Measurements from ENCODE around the gene CNTRL. TPM values are rescaled to one million over a fixed set of nuclear protein-coding genes. Genes with fewer than 3 reads are reported as not detected.
A peak's percentile ranks its signal among the peaks of the same experiment; 100 is the strongest.

The CNTRL gene
- total and polyA plus RNA-seq, 3 experiments from 2014 or later = 24.6 to 62.8 (median 59.4) TPM

GRCh38 chr9:121038804-121039203 lies 36.0 kb upstream of the CNTRL start:
- peaks cover 0 to 7% (median 5%) of the 10 kb centered on the region in 3 donors for H3K36me3 Mint-ChIP-seq
- peaks cover 0 to 6% (median 3%) of the 10 kb centered on the region in 5 donors for H3K9me3 Mint-ChIP-seq
- Histone ChIP-seq H3K27me3 (ENCODE audit: insufficient read depth, low read length, poor library complexity, severe bottlenecking) (no peaks in the 10 kb centered on the region), H3K4me3 (ENCODE audit: low read length) (no peak overlapping the region), H3K9me3 (ENCODE audit: low read length) (no peaks in the 10 kb centered on the region), H3K36me3 (ENCODE audit: insufficient read depth, low read length) (no peaks in the 10 kb centered on the region), H3K4me1 (ENCODE audit: insufficient read depth, low read length) (no peaks in the 10 kb centered on the region), H3K27ac (ENCODE audit: low read depth, low read length) (no peak overlapping the region)
- H3K27me3 Mint-ChIP-seq = peaks cover 0 to 4% of the 10 kb centered on the region in 2 donors
- H3K4me1 Mint-ChIP-seq = no peaks in the 10 kb centered on the region
- ChIA-PET CTCF (no interaction called here), POLR2A (no interaction called here)
- H3K4me3 Mint-ChIP-seq = no peak overlapping the region
- DNase-seq = no peak
- H3K27ac Mint-ChIP-seq = peak overlapping the region in 1 of 8 donors; percentile 6

- POLR2A ChIA-PET = no interaction called here
- H3K9me3 ChIP-seq (ENCODE audit: low read length) = no peaks in the 10 kb centered on the region
- Mint-ChIP-seq H3K4me1 (no peaks in the 10 kb centered on the region), H3K27ac (no peak overlapping the region), H3K9me3 (no peaks in the 10 kb centered on the region), H3K4me3 (no peak overlapping the region), H3K27me3 (peaks cover 0 to 2% of the 10 kb centered on the region in 2 donors), H3K36me3 (peaks cover 0 to 4% (median 2%) of the 10 kb centered on the region in 3 donors)
- CTCF ChIA-PET = interaction anchor here (0.8 kb wide), 1 partner anchor 12 kb away, joined by 5 read pairs; no protein-coding TSS in a partner anchor
- no peaks in the 10 kb centered on the region for H3K36me3 ChIP-seq (ENCODE audit: insufficient read depth, low read length)
- H3K27ac ChIP-seq (ENCODE audit: low read depth, low read length) = no peak overlapping the region
- no peak overlapping the region for H3K4me3 ChIP-seq (ENCODE audit: low read length)
- no peaks in the 10 kb centered on the region for H3K27me3 ChIP-seq (ENCODE audit: insufficient read depth, low read length, poor library complexity, severe bottlenecking)
- DNase-seq = no peak
- H3K4me1 ChIP-seq (ENCODE audit: insufficient read depth, low read length) = no peaks in the 10 kb centered on the region
These were observed 26.6 kb upstream of the CNTRL start for GRCh38 chr9:121048175-121048574.

- CTCF ChIA-PET = interaction anchor here (2.2 kb wide), 1 partner anchor 293 kb away, joined by 7 read pairs; no protein-coding TSS in a partner anchor
- Histone ChIP-seq H3K36me3 (ENCODE audit: insufficient read depth, low read length) (no peaks in the 10 kb centered on the region), H3K4me1 (ENCODE audit: insufficient read depth, low read length) (no peaks in the 10 kb centered on the region), H3K4me3 (ENCODE audit: low read length) (no peak overlapping the region), H3K9me3 (ENCODE audit: low read length) (no peaks in the 10 kb centered on the region), H3K27me3 (ENCODE audit: insufficient read depth, low read length, poor library complexity, severe bottlenecking) (no peaks in the 10 kb centered on the region), H3K27ac (ENCODE audit: low read depth, low read length) (no peak overlapping the region)
- no peaks in the 10 kb centered on the region for H3K27me3 Mint-ChIP-seq
- H3K36me3 Mint-ChIP-seq = peaks cover 0 to 4% (median 2%) of the 10 kb centered on the region in 3 donors
- H3K27ac Mint-ChIP-seq = no peak overlapping the region
- DNase-seq = no peak
- H3K4me1 Mint-ChIP-seq = no peaks in the 10 kb centered on the region
- no peak overlapping the region for H3K4me3 Mint-ChIP-seq
- H3K9me3 Mint-ChIP-seq = no peaks in the 10 kb centered on the region
- POLR2A ChIA-PET = no interaction called here
These were observed 26.1 kb upstream of the CNTRL start for GRCh38 chr9:121048618-121049017.

- Histone ChIP-seq H3K4me3 (ENCODE audit: low read length) (no peak within 1 kb of the TSS), H3K27me3 (ENCODE audit: insufficient read depth, low read length, poor library complexity, severe bottlenecking) (no peaks in the 10 kb centered on the region), H3K36me3 (ENCODE audit: insufficient read depth, low read length) (no peaks in the 10 kb centered on the region), H3K4me1 (ENCODE audit: insufficient read depth, low read length) (no peaks in the 10 kb centered on the region), H3K27ac (ENCODE audit: low read depth, low read length) (no peak within 1 kb of the TSS), H3K9me3 (ENCODE audit: low read length) (no peaks in the 10 kb centered on the region)
- DNase-seq = no peak
- Mint-ChIP-seq H3K4me3 (no peak within 1 kb of the TSS), H3K4me1 (no peaks in the 10 kb centered on the region), H3K27ac (no peak within 1 kb of the TSS), H3K9me3 (no peaks in the 10 kb centered on the region), H3K36me3 (peaks cover 0 to 4% (median 0%) of the 10 kb centered on the region in 3 donors), H3K27me3 (no peaks in the 10 kb centered on the region)
- CTCF ChIA-PET = interaction anchor here (1.3 to 2.2 kb wide), 2 partner anchors 10 to 295 kb away, joined by 4 to 7 read pairs; no protein-coding TSS in a partner anchor
- POLR2A ChIA-PET = no interaction called here
These were observed 24.4 kb upstream of the CNTRL start, which contains the start of gene C5 for GRCh38 chr9:121050128-121050988. Gene C5 (minus strand): TSS chr9:121050275. CDS start chr9:121050246, 29 bp downstream.

- peaks cover 0 to 11% (median 0%) of the 10 kb centered on the region in 3 donors for H3K36me3 Mint-ChIP-seq
- no peaks in the 10 kb centered on the region for H3K4me1 Mint-ChIP-seq
- Histone ChIP-seq H3K9me3 (ENCODE audit: low read length) (no peaks in the 10 kb centered on the region), H3K27me3 (ENCODE audit: insufficient read depth, low read length, poor library complexity, severe bottlenecking) (no peaks in the 10 kb centered on the region), H3K4me1 (ENCODE audit: insufficient read depth, low read length) (no peaks in the 10 kb centered on the region), H3K4me3 (ENCODE audit: low read length) (no peak overlapping the region), H3K36me3 (ENCODE audit: insufficient read depth, low read length) (no peaks in the 10 kb centered on the region), H3K27ac (ENCODE audit: low read depth, low read length) (no peak overlapping the region)
- POLR2A ChIA-PET = no interaction called here
- no peak for DNase-seq
- peaks cover 4 to 9% (median 7%) of the 10 kb centered on the region in 5 donors for H3K9me3 Mint-ChIP-seq
- H3K4me3 Mint-ChIP-seq = no peak overlapping the region
- no peak overlapping the region for H3K27ac Mint-ChIP-seq
- no peaks in the 10 kb centered on the region for H3K27me3 Mint-ChIP-seq
- CTCF ChIA-PET = no interaction called here
These were observed 21.2 kb upstream of the CNTRL start for GRCh38 chr9:121053544-121053943.

GRCh38 chr9:121055642-121056143 lies 19.1 kb upstream of the CNTRL start:
- peaks cover 4 to 9% (median 7%) of the 10 kb centered on the region in 5 donors for H3K9me3 Mint-ChIP-seq
- POLR2A ChIA-PET = no interaction called here

GRCh38 chr9:121057821-121058220 lies 16.9 kb upstream of the CNTRL start:
- peaks cover 0 to 11% (median 0%) of the 10 kb centered on the region in 3 donors for H3K36me3 Mint-ChIP-seq
- no peaks in the 10 kb centered on the region for H3K27me3 ChIP-seq (ENCODE audit: insufficient read depth, low read length, poor library complexity, severe bottlenecking)
- H3K4me1 ChIP-seq (ENCODE audit: insufficient read depth, low read length) = no peaks in the 10 kb centered on the region
- H3K4me3 ChIP-seq (ENCODE audit: low read length) = no peak overlapping the region
- no peak overlapping the region for H3K27ac ChIP-seq (ENCODE audit: low read depth, low read length)
- no peaks in the 10 kb centered on the region for H3K9me3 ChIP-seq (ENCODE audit: low read length)
- H3K36me3 ChIP-seq (ENCODE audit: insufficient read depth, low read length) = no peaks in the 10 kb centered on the region
- no peak overlapping the region for H3K27ac Mint-ChIP-seq
- peaks cover 4 to 9% (median 7%) of the 10 kb centered on the region in 5 donors for H3K9me3 Mint-ChIP-seq
- no peak overlapping the region for H3K4me3 Mint-ChIP-seq
- no peaks in the 10 kb centered on the region for H3K27me3 Mint-ChIP-seq
- H3K4me1 Mint-ChIP-seq = peaks cover 11 to 16% (median 13%) of the 10 kb centered on the region in 3 donors
- DNase-seq = no peak
- ChIA-PET CTCF (interaction anchor here (0.7 to 3.2 kb wide), 3 partner anchors 14 to 302 kb away, joined by 3 to 24 read pairs (median 15); no protein-coding TSS in a partner anchor), POLR2A (no interaction called here)

More at GRCh38 chr9:121055642-121056143, 19.1 kb upstream of the CNTRL start:
- Mint-ChIP-seq H3K4me1 (peaks cover 2 to 6% (median 4%) of the 10 kb centered on the region in 3 donors), H3K4me3 (no peak overlapping the region), H3K27me3 (no peaks in the 10 kb centered on the region), H3K27ac (no peak overlapping the region), H3K36me3 (peaks cover 0 to 11% (median 0%) of the 10 kb centered on the region in 3 donors)
- H3K9me3 ChIP-seq (ENCODE audit: low read length) = no peaks in the 10 kb centered on the region
- H3K4me1 ChIP-seq (ENCODE audit: insufficient read depth, low read length) = no peaks in the 10 kb centered on the region
- no peak overlapping the region for H3K4me3 ChIP-seq (ENCODE audit: low read length)
- CTCF ChIA-PET = interaction anchor here (1.0 to 1.3 kb wide), 3 partner anchors 9 to 300 kb away, joined by 3 to 4 read pairs (median 3); no protein-coding TSS in a partner anchor
- H3K27ac ChIP-seq (ENCODE audit: low read depth, low read length) = no peak overlapping the region
- DNase-seq = no peak
- no peaks in the 10 kb centered on the region for H3K36me3 ChIP-seq (ENCODE audit: insufficient read depth, low read length)
- H3K27me3 ChIP-seq (ENCODE audit: insufficient read depth, low read length, poor library complexity, severe bottlenecking) = no peaks in the 10 kb centered on the region

GRCh38 chr9:121059513-121059912 lies 15.2 kb upstream of the CNTRL start:
- Histone ChIP-seq H3K36me3 (ENCODE audit: insufficient read depth, low read length) (no peaks in the 10 kb centered on the region), H3K27ac (ENCODE audit: low read depth, low read length) (no peak overlapping the region), H3K4me1 (ENCODE audit: insufficient read depth, low read length) (no peaks in the 10 kb centered on the region), H3K27me3 (ENCODE audit: insufficient read depth, low read length, poor library complexity, severe bottlenecking) (no peaks in the 10 kb centered on the region), H3K9me3 (ENCODE audit: low read length) (no peaks in the 10 kb centered on the region), H3K4me3 (ENCODE audit: low read length) (no peak overlapping the region)
- Mint-ChIP-seq H3K4me1 (peaks cover 16 to 23% (median 17%) of the 10 kb centered on the region in 3 donors), H3K36me3 (peaks cover 0 to 11% (median 0%) of the 10 kb centered on the region in 3 donors), H3K9me3 (peaks cover 4 to 9% (median 7%) of the 10 kb centered on the region in 5 donors), H3K4me3 (no peak overlapping the region), H3K27ac (no peak overlapping the region), H3K27me3 (no peaks in the 10 kb centered on the region)
- CTCF ChIA-PET = interaction anchor here (0.9 to 3.6 kb wide), 22 partner anchors 8 to 317 kb away, joined by 3 to 49 read pairs (median 4); partner anchors contain the start of genes C5, CNTRL and FBXW2
- DNase-seq = no peak
- POLR2A ChIA-PET = no interaction called here

Data from CD8-positive, alpha-beta memory T cell (primary cell).